Stimulated activated CD4-positive, alpha-beta T cell treated with anti-CD3 and anti-CD28 coated beads, TNF-alpha, amount 100 ng/mL, for 4 hours (primary cell): Measurements from ENCODE around the gene JAK1.

Source experiments
- DNase-seq, 3 experiments: peaks; one replicate each; pipeline ENCODE4 v3.0.0-alpha.2; 2020; ENCODE audit warnings: low read depth in 3 of 3

The JAK1 gene

DNA sequence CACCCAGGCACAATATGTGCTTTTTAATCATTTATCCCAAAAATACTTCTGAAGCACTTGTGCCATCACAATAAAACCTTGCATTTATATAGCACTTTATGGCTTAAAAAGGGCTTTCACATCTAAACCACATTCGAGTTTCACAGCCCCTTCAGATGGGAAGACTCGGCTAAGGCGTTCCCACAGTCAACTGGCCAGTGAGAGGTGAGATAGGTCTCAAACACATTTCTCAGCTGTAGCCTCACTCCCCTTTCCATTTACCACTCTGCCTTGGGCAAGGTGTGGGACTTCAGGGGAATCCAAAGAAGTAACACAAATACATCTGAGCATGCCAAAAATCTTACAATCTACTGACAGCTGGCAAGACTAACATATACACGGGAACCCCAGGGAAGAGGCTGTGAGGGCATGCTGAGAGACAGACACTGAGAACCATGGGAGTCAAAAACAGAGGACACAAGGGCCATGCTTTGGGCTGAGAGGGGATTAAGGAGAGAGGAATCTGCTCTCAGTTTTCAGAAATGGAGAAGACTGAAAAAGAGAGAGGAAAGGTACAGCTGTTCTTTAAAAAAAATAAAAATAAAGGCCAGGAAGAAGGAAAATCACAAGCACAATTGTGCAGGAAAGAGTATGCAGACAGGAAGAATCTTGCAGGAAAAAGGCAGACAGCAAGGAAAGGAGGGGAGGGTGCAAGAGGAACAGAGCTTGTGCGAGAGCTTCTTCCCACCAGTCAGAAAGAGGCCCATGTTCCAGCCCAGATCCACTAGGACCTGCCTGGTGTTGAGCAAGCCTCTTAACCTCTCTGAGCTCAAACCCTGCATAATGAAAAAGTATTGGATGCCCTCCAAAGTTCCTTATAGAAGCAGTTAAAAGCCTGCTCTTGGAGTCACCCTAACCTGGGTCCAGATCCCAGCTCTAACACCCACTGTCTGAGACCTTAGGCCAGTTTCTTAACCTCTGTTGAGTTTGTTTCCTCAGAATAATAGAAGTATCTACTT lies 73.5 kb downstream of the JAK1 start:
- no peak for DNase-seq

DNA sequence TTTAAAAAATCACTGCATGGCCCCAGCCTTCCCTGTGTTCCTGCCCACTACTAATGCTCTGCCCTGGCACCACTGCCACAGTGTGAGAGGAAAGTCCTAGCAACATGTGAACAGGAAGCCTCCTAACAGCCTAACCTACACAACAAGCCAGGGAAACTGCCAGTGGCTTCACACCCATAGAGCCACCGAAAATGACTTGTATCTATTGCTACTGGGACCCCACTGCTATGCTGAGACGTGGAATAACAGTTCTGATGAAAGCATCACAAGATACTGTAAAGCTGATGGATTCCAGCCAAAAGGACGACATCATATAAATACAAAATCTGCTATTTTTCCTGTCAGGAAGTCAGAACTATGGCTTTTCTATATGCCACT lies 74.9 kb downstream of the JAK1 start:
- DNase-seq: no peak

DNA sequence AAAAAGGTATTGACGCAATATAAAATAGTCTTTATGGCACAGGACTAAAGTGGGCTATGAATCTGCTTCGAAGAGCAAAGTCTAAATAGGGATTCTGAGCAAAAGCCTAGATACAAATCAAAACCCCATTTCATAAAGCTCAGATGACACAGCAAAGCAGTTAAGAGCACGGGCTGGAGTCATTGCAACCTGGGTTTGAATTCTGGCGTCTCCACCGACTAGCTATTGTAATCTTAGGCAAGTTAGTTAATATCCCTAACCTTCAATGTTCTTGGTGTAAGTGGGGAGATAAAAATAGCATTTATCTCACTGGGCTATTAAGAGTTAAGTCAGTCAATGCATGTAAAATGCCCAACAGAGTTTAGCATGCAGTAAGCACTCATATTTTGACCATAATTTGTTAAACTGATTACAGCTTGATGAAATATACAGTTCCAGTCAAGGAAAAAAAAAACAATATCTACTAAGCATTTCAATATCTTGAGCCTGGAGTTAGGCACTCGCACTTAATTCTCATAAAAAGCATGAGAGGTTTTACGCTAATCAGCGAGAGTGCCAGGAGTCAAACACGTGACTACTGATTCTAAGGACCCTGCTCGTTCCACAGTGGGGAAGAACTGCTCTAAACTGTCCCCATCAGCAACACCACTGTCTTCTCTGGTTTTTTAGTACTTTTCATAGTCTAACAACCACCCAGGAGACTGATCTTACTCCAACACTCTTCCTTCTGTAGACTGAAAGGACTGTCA lies 75.5 kb downstream of the JAK1 start:
- no peak for DNase-seq

DNA sequence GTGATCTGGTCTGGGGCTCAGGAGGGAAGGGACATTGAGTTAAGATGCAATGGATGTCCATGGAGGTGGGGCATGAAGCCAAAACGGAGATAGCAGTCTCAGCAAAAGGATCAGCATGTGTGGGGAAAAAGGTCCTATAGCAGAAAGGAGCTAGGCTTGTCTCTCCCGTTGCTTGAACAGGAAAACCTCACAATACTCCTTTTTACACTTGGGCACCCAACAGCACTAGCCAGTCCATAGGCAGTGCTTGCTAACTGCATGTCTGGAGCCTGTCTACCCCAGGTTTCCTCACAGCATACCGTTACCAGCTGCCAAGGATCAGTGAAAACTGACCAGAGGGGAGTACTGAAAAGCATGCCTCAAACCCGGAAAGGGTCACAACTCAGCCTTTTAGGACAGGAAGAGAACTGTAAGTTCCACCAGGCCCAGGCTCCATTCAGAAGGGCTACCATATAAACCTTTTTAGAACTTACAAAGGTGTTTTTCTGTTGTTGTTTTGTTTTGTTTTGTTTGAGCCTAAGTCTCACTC lies 78.6 kb downstream of the JAK1 start:
- DNase-seq: no peak

DNA sequence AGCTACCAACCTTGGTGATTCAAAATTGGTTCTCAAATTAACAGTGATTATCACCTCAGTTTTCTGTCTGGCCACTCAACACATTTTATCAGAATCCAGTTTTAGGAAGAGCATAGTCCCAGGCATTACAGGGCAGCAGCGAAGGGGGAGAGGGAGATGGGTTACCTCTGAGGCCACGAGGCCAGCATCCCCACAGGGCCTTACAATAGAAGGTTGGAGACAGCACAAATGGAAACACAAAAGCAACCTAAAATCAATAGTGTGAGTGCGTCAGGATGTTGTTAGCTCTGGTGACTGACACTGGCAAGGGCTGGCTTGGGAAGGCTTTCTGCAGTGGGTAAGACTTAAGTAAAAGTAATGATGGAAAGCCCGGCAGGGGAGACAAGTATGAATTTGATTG lies 79.5 kb downstream of the JAK1 start:
- no peak for DNase-seq

DNA sequence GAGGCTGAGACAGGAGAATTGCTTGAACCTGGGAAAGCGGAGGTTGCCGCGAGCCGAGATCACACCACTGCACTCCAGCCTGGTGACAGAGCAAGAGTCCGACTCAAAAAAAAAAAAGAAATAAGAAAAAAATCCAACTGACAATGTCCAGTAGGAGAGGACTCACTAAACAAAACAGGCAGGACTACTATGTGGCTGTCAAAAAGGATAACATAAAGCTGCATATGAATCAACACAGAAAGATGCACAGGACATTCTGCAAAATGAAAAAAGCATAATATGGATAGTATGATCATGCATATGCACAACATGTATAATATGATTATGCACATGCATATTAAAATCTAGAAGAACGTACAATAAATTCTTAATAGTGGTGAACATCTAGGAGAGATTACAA lies 80.7 kb downstream of the JAK1 start:
- no peak for DNase-seq

DNA sequence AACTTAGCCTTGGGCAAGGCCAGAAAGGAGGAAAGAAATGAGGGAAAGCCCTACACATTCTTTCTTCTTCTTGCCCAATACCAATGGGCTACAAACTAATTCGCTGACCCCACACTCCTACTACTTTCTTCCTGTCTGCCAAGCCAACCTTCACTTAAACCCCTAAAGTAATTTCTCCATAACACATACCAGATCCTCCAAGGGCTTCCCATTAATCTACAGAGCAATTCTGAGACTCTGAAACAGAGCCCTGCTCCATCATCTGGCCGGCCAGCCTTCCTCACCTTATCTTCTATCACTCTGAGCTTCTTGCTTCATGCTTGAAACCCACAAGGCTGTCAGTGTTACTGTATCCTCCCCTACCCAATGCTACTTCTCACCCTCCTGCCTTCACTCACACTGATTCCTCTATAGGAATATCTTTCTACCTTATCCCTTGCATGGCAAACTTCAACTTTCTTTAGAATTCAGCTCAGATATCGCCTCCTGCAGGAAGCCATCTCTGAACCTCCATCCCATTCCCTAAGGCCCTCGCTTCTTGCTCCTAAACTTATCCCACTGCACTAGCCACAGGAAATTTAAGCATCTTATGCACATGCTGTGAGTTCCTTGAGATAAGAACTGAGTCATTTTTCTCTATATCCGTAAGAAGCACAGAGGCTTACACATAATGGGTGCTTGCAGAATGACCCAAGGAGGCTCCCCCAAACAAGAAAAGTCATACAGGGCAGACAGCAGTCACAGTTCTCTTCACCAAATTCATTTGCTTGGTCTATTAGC lies 81.9 kb downstream of the JAK1 start:
- DNase-seq: no peak

DNA sequence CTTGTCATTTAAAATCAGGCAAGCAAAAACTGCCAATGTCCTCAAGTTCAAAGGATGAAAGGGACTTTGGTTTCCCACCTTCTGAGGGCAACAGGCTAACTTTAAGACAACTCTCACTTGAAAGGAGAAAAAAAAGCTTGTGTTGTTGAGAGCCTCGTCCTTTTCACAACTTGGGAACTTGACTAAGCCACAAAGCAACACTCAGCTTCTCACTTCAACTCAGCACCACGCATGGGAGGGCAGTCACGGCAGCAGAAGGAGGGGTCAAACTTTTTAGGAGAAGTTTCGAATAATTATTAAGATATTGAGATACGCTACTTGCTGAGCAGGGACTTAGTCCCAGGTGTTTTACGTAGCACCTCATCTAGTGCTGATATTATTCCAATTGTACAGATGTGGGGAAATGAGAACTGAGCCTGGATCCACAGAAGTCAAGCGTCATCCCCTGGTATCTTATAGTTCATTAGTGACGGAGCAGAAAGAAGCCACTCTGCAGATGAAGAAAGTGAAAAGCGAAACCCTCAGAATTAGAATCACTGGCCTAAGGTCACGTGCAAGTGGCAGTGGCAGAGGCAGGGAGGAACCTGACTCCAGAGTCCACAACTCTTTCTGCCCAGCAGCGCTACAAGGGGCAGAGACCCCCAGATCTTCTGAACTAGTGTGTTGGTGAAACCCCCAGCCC lies 83.6 kb downstream of the JAK1 start:
- no peak for DNase-seq

DNA sequence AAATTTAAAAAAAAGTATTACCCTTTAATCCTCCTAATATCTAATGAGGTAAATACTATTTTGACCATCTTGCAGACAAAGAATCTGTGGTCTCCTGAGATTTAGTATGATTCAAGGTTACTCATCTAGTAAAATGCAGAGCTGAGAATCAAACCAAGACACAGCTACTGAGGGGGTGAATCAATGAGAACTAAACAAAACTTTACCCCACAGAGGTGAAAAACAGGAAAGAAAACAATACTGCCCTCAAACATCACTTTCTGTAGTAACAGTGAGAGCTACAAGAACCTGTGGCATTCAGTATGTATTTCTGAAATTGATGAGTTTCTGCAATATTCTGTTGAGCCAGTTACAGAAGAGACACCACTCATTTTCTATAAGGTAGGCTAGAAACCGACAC lies 85.1 kb downstream of the JAK1 start:
- no peak for DNase-seq

DNA sequence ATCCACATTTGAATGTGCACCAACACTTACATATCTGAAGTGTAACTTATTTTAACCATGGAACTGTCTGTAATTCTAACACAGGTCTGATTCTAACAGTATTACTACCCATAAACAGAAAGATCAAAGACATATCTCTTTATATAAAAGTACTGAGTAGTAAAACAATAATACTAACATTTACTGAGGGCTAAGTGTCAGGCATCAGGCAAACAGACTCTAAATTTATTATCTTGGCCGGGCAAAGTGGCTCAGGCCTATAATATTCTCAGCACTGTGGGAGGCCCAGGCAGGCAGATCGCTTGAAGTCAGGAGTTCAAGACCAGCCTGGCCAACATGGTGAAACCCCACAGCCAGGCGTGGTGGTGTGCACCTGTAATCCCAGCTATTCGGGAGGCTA lies 85.9 kb downstream of the JAK1 start:
- no peak for DNase-seq

DNA sequence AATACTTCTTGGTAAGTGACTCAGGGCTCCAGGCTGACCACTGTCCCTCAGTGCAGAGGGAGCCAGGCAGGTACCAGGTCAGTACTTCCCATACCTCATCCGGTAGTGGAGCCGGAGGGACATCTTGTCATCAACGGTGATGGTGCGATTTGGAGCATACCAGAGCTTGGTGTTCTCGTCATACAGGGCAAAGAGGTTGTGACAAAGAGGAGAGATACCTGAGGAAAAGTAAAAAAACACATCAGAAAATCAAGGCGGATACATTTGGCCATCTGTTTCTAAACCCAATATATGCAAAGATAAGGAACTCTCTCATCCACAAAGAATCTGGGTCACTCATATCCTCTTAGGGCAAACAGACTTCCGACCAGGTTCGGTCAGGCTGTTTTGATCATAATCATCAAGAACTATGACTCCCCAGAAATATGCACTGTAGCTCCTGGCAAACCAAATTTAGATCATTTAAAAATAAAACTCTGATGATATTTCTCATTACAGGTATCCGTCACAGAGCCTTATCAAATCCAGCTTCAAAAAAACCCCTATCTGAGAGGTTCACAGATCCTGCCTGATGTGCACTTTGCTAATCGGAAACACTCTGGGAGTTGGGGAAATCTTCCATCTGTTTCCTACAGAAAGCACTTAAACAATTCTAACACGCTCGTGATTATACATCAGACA lies 87.3 kb downstream of the JAK1 start:
- no peak for DNase-seq

DNA sequence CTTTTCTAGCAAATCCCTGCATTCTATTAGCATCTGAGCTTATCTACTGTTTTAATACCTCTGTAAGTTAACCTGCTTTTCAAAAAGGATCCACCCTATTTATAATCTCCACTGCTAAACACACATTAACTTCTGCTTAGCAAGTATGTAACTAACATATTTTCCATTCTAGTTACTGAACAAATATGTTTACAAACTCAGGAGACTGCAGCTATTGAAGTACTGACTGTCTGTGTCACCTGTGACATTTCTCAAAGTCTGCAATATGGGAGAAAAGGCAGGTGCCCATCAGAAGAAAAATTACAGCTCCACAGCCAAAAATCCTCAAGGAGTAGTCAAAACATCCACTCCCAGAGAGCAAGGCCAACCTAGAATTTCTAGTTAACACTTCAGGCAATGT lies 88.3 kb downstream of the JAK1 start:
- no peak for DNase-seq

DNA sequence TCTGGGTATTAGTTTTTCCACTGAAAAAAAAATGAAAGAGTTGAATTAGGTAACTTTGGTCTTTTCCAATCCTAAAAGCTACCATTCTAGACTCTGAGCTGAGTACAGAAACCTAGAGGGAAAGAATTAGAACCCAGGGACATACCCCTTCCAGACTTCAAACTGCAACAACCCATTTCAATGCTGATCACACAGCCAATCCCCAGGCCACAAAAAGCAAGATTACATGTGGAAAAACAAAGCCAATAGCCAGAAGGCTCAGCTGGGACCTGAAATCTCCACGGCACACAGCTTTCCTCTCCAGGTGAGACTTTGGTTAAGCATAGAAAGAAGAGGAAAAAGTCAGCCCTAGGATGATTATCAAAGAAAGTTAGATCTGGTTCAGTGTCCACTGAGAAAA lies 88.8 kb downstream of the JAK1 start:
- no peak for DNase-seq

DNA sequence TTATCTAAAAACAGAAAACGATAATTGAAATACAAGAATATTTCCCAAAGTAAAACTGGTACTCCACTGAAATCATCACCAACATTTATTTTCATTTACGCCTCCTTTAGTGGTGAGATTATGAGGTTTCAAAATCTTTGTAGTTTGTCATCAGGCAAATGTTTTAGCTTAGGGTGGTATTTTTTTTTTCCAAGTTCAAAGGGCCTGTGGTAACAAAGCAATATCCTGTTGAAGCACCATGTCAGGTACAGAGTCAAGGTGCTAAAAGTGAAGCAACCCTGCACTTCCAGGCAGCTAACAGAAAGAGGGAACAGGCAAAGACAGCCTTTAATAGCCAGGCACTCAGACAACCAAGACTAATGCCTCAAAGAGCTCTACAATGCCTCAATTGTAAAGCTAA lies 89.2 kb downstream of the JAK1 start:
- no peak for DNase-seq

DNA sequence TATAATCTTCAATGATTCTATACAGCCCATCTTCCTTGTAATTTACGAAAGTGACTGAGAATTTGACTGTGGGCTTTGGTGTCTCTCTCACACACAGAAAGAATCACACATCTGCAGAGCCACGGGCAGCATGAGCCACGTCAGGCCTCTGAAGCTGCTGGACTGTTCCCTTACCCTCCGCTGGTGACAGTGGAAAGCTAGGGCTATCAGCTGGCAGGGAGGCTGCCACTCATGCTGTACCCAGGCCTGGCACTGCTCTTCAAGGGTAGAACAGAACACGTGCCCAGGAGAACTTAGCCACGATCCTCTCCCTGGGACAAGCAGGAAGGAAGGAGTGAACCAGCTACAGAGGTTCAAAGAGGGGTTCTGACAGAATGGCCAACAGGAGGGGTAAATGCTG lies 90.7 kb downstream of the JAK1 start:
- DNase-seq: no peak

DNA sequence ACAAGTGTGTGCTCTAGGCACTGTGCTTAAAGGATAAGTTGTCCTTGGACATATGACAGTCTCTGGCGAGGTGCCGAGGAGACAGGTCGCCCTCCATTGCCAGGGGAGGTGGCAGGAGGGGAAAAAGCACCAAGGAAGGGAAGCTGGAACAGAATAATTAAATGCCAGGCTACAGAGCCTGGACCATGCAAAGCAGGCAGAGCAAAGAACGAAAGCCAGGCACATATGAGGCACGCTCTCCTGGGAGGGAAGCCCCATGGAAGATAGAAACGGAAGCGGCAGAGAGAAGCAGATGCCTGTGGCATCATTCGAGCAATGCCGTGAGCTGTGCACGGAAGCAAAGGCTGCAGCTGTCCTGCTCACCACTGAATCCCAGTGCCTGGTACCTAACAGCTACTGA lies 91.2 kb downstream of the JAK1 start:
- DNase-seq: no peak

DNA sequence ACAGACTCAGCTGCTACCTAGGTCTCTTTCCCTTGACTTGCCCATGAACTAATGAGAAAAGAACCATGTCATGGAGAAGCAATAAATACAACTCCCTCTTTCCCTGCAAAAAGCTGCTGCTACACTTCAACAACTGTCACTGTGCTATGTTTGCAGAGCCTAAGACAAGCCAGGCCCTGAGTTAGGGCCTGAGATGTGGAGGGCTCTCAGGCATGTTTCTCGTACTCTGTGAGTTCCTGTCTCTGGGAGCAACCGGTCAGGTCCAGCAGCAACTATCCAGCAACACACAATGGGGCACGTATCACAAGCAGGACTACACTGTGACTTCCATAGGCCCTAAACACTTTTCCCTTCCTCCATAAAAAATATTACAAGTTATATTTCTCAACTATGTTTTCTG lies 91.7 kb downstream of the JAK1 start:
- DNase-seq: no peak

DNA sequence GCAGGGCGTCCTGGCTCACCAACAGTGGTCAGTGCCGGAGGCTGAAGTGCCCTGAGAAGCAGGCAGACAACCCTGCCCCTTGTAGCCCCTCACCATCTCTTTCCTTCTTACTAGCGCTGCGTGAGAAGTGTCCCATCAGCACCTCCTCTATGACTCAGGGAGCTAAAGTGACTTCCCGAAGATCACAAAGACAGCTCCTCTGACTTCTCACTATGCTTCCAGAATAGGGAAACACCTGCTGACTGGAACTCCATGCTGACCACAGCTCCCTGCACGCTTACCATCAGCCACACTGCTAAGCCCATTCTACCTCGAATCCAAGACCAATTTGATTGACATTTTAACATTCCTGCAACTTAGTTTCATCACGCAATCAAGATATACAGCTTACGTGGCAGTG lies 92.8 kb downstream of the JAK1 start:
- DNase-seq: no peak

DNA sequence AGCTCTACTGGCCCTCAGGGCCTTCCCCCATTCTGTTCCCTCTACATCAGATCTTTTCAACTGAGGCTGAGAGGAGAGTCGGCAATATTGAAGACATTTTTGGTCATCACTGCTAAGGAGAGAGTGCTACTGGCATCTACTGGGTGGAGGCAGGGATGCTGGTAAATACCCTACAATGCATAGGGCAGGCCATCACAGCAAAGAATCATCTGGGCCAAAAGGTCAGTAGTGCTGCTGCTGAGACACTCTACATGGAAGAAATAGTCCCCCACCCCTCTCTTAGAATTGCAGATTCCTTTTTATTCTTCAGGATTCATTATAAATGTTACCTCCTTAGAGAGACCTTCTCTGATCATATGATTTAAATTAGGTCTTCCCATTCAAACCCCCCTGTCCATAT lies 94.3 kb downstream of the JAK1 start:
- no peak for DNase-seq

DNA sequence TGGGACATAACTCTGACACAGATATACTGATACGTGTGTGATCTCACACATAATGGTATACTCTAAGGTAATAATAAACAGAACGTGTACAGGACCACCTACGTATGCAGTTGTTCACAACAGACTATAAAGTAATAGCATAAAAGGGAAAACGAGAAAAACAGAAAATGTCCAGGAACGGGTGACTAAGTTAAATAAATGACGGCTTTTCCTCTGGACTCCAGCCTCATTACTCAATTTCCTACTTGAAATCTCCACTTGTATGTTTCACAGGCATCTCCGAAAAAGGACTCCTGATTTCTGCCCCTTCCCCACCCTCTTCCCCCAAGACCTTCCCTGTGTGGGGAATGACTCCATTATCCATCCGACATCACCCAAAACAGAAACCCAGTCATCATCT lies 95.1 kb downstream of the JAK1 start:
- no peak for DNase-seq

DNA sequence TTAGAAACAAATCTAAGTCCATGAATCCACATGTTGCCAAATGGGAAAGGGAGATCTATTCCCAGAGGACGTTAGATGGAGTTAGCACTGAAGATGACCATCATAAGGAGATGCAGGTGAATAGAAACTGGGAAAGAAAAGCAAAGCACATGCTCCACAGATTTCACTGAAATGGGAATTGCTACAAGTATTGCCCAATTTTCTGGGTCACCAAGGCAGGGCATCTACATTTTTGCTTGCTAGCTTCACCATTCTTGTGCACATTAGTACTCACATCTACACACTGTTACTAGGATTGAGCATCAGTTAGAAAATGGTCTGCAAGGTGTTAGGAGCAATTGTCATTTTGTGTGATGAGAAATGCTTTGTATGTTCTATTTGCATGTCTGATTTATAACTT lies 99.1 kb downstream of the JAK1 start:
- no peak for DNase-seq
